Inferior parietal cortex (tissue), 1 donor: ENCODE data around the gene OR1E1.
"Not testable (repeated sequence)": the region's sequence is repeated elsewhere in the genome, so short reads cannot be mapped to it uniquely, and the experiment has no call there.

ENCODE experiments used
- DNase-seq: peaks from one replicate; pipeline ENCODE4 v3.0.0-alpha.2; 2016; ENCODE audit errors: extremely low spot score

The OR1E1 gene, protein sequence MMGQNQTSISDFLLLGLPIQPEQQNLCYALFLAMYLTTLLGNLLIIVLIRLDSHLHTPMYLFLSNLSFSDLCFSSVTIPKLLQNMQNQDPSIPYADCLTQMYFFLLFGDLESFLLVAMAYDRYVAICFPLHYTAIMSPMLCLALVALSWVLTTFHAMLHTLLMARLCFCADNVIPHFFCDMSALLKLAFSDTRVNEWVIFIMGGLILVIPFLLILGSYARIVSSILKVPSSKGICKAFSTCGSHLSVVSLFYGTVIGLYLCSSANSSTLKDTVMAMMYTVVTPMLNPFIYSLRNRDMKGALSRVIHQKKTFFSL

DNA sequence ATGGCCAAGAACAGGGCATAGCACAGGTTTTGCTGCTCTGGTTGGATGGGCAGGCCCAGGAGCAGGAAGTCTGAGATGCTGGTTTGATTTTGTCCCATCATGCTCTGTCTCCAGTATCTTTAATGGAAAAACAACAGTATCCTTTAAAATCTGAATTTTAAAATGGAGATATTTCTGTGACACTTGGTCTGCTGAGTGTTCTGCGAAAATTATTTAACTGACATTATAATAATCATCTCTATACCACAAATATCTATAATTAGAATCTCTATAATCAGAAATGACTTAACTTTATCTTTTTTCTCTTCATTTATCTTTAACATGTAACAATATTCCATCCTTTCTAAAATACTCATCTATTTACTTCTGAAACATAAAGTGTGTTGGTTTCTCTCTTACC, at the start of gene OR1E1:
Gene OR1E1, minus strand, starts transcription at position 101 of the 400 bp plus-strand sequence. Its CDS starts 0 bp downstream, at position 101.
- DNase-seq = no peak

DNA sequence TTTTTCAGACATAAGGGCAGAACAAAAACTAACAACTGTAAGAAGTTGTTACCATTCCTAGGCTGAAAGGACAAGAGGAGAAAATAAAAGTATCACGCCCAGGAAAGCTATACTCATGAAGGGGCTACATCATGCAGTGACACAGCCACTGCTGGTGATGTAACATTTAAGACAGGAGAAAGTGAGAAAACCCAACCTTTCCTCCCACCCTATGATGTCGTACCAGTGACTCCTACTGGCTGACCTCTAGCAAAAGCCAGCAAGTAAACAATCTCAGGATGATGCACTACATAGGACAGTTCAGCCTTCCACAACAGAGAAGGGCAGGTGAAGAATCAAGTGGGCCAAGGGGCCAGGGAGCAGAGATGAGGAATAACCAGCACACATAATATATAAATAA, 49.4 kb upstream of the OR1E1 start:
- DNase-seq = no peak

DNA sequence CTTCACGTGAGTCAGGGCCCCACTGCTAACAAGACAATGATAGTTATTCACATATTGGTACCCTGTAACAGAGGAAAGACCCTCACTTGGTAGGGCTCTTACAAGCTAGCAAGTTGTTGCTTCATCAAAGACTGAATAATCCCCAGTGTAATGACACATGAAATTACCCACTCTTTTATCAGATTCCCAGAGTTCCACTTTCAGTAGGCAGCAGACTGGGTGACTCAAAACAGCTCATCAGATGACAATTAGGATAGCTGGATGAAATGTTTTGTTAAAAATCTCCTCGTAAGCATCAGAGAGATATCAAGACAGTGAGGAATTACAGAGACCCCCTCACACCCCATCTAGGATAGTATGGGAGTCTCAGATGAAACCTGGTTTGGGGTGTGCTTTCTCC, 42.2 kb upstream of the OR1E1 start:
- DNase-seq = no peak

DNA sequence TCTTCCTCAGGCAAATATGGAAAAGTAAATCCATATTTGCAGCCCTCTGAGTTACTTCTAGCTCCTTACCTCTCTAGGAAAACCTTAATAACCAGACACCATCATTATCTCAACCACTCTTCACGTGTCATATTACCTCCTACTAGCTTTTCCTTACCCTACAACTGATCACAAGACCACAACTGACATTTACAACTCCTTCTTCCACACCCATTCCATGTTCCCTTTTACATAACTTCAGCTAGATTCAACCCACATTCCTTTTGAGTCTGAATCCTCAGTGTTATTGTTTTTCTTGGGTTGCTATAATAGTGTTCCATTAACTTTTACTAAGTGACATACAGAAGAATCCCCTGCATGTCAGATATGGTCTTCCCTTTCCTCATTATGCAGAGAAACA, 40.2 kb upstream of the OR1E1 start:
- DNase-seq = no peak

DNA sequence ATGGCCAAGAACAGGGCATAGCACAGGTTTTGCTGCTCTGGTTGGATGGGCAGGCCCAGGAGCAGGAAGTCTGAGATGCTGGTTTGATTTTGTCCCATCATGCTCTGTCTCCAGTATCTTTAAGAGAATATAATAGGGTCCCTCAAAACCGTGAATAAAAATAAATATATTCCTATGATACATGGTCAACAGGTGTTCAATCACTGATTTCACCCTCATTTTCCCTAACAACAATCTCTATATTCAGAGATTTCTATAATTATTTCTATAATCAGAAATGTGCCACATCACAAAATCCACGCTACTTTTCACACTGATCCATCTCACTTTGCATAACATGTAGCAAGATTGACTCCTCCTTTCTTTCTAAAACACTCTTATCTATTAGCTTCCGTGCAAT, 35.5 kb upstream of the OR1E1 start, which contains the start of gene OR1E2:
Gene OR1E2, minus strand, starts transcription at position 101 of the 400 bp plus-strand sequence. Its CDS starts 0 bp downstream, at position 101.
- DNase-seq = no peak

DNA sequence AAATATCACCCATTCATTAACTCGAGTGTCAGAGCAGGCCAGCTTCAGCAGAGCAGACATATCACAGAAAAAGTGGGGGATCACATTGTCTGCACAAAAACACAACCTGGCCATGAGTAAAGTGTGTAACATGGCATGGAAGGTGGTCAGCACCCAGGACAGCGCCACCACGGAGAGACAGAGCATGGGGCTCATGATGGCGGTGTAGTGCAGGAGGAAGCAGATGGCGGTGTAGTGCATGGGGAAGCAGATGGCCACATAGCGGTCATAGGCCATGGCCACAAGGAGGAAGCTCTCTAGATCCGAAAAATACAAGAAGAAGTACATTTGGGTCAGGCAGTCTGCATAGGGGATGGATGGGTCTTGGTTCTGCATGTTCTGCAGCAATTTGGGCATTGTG, 35.0 kb upstream of the OR1E1 start:
- not testable (repeated sequence) for DNase-seq

DNA sequence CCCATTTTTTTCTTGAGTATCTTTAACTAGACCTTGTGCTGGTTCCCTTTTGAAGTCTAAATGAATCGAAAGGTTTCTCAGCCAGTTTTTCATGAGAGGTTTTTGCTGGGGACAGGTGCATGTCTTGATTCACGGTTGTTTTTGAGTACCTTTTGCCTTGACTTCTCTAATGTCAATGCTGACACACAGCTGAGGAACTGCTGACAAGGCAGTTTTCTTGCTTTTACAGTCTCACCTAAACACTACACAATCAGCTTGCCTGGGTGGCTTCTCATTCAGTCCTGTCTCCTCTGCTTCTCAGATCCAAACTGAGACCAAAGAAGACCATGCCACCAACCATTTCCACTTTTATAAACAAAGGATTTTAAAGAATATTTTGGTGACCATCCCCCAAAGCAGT, 20.0 kb upstream of the OR1E1 start:
- no peak for DNase-seq

DNA sequence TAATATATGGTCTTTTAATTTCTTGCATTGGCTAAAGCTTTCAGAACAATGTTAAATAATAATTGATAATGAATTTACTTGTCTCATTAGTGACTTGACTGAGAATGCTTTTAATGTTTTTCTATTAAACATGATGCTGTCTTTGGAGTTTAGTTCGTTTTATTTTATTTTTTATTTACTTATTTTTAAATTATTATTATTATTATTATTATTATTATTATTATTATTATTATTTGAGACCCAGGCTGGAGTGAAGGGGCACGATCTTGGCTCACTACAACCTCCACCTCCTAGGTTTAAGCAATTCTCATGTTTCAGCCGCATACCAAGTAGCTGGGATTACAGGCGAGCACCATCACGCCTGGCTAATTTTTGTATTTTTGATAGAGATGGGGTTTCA, 17.4 kb upstream of the OR1E1 start:
- DNase-seq = no peak

DNA sequence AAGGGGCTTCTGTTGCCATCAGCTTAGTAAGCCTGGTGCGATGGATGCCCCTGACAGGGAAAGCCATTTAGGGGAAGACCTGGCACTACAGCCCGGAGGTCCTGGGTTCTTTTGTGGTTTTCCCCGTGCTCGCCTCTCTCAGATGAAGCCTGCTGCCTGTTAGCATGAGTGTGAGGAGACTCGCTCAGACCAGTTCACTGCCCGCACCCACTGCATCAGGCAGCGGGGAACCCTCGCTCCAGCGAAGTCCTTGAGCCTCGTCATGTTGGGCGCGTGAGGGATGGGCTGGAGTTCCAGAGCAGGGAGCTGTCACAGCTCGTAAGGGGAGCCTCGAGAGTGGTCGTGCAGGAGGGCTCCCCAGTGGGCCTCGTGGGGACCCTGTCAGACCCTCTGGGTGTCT, 14.0 kb upstream of the OR1E1 start:
- DNase-seq = not testable (repeated sequence)

DNA sequence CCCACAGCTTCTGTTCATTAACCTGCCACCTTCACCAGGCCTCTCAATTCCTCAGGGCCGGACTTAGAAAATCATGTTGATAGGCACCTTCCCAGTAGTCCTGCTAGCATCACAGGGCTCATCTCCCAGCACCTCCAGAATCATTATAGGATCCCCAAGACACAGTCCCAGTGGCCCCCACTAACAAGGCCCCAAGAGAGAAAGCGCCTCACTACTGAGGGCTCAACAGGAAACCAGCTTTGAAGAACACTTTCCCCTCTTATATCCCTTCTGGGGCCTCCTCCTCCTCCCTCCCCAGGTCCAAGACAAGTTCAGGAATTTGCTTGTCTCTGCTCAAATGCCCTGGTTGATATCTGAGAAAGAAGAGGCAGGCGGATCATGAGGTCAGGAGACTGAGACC, 12.9 kb upstream of the OR1E1 start, which contains the start of gene OR3A3:
Gene OR3A3, plus strand, starts transcription at position 301 of the 400 bp plus-strand sequence.
- DNase-seq = no peak

DNA sequence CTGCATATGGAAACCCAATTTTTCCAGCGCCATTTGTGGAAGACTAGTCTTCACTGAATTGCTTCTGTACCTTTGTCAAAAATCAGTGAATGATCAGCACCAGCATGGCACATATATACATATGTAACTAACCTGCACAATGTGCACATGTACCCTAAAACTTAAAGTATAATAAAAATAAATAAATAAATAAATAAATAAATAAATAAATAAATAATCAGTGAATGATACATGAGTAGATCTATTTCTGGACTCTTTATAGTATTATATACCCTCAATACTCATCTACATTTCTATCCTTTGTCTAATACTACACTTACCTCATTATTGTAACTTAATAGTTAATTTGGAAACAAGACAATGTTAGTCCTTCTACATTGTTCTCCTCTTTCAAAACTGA, 5.6 kb upstream of the OR1E1 start:
- DNase-seq = not testable (repeated sequence)

DNA sequence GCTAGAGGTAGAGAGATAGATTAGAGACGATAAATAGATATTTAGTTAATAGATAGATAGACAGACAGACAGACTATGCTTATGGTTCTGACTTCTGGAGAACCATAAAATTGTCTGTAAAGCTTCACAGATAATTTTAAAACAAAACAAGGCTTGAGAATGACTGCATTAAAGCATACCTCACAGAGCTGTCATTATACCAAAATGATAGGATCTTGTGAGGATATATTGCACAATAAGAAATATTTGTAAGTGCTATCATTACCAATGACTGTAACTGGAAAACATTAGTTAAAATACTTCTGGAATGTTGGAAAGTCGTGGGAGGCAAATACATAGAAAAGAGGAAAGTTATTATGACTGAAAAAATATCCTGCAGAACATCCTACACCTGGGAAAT, 3.6 kb upstream of the OR1E1 start:
- no peak for DNase-seq

DNA sequence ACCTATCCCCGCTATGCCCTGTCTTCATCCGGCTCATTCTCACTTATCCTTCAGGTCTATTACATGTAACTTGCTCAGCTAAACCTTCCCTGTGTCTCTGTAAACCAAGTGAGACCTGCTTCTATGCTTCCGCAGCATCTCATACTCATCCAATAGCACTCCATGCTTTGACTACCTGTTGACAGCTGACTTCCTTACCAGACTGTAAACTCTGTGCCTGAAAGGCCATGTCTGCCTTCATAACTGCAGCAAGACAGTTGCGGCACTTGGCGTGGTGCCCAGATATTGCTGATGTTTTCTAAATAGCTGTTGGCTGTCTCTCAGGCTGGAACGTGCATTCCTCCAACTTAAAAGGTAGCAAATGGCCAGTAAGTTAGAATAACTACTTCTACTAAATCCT, 1.8 kb upstream of the OR1E1 start:
- DNase-seq = no peak

DNA sequence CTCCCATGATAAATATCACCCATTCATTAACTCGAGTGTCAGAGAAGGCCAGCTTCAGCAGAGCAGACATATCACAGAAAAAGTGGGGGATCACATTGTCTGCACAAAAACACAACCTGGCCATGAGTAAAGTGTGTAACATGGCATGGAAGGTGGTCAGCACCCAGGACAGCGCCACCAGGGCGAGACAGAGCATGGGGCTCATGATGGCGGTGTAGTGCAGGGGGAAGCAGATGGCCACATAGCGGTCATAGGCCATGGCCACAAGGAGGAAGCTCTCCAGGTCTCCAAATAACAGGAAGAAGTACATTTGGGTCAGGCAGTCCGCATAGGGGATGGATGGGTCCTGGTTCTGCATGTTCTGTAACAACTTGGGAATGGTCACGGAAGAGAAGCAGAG, 409 bp downstream of the OR1E1 start:
- not testable (repeated sequence) for DNase-seq

DNA sequence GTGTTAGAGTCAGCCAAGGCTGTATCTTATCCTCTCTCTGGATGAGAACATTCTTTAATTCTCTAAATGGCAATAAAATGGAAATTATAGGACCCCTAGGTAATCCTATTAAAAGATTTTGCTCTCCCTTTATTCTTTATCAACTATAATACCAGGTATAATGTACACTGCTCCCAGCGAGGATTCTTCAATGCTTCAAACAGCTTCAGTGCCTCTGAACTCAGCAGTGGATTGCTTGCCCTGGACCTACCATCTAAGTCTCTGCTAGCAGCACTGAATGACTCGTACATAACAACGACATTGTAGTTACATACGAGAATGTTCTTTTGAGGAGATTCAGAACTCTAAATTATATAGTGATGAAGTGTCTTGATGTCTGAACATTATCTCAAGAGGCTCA, 8.4 kb downstream of the OR1E1 start:
- no peak for DNase-seq

DNA sequence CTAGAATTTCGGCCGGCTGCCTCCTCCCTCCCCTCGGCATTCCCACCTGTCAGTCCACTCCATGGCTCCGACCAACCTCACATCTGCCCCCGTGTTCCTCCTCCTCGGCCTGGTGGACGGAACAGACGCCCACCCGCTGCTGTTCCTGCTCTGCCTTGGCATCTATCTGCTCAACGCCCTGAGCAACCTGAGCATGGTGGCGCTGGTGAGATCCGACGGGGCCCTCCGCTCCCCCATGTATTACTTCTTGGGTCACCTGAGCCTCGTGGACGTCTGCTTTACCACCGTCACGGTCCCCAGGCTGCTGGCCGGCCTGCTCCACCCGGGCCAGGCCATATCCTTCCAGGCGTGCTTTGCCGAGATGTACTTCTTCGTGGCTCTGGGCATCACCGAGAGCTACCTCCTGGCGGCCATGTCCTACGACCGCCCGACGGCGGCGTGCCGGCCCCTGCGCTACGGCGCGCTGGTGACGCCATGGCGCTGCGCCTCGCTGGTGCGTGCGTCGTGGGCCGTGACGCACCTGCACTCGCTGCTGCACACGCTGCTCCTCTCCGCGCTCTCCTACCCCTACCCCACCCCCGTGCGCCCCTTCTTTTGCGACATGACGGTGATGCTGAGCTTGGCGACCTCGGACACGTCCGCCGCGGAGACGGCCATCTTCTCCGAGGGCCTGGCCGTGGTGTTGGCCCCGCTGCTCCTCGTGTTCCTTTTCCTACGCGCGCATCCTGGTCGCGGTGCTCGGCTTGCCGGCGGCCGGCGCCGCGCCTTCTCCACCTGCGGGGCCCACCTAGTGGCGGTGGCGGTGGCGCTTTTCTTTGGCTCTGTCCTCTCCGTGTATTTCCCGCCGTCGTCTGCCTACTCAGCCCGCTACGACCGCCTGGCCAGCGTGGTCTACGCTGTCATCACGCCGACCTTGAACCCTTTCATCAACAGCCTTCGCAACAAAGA, 12.1 kb downstream of the OR1E1 start, which contains the start of gene OR3A2:
Gene OR3A2, minus strand, starts transcription at position 440 of the 948 bp plus-strand sequence.
- DNase-seq = no peak

DNA sequence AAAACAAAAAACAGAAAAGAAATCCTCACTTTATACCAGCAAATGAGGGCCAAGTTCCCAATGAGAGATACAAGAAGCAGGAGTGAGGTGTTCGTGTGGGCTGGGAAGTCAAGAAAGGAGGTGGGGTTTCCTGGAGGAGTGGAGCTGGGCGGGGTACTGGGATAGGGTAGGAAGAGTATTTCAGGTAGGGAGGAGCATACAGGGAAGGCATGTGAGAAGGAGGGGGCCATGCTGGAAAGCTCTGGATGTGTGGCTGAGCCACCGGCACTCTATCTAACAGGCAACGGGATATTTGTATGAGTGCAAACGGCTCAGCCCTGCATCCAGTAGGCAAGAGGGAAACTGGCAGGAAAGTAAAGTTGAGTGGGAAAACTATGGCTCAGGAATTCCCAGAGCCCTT, 16.3 kb downstream of the OR1E1 start:
- DNase-seq = no peak

DNA sequence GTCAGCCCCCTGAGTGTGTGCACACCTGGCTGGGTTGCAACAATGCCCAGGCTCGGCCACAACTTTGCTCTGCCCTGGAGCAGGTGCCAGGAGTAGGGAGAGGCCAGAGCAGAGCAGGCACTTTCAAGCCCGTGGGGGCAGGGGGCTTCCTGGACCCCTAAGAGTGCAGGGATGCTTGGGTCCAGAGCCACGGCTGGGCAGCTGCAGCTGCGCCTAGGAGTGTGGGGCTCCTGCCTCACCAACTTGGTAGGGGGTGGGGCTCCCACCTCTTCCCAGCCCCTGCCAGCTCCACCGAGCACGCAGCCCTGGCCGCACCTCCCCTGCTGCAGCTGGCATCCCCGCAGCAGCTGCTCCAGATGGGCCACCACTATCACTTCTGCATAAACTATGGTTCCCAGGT, 19.9 kb downstream of the OR1E1 start:
- no peak for DNase-seq

DNA sequence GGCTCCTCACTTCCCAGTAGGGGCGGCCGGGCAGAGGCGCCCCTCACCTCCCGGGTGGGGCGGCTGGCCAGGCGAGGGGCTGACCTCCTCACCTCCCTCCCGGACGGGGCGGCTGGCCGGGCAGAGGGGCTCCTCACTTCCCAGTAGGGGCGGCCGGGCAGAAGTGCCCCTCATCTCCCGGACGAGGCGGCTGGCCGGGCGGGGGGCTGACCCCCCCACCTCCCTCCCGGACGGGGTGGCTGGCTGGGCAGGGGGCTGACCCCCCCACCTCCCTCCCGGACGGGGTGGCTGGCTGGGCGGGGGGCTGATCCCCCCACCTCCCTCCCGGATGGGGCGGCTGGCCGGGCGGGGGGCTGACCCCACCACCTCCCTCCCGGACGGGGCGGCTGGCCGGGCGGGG, 27.0 kb downstream of the OR1E1 start:
- DNase-seq = not testable (repeated sequence)
